GM18519 (cell line): Measurements from ENCODE around the gene RBBP8.

Experiments used
- ATAC-seq: cut with Tn5 transposase; IDR thresholded peaks from one replicate; pipeline ENCODE4 v1.9.1; 2021; ENCODE audit warnings: mild to moderate bottlenecking, moderate library complexity; ENCODE audit not compliant: unreplicated experiment, low FRiP score

The RBBP8 gene

GRCh38 chr18:22987547-22988189 lies 54.5 kb downstream of the RBBP8 start:
- ATAC-seq, result peak; percentile 24

GRCh38 chr18:22988208-22988607 lies 55.1 kb downstream of the RBBP8 start:
- peak; percentile 60 for ATAC-seq

- ATAC-seq, result no peak
Observed at GRCh38 chr18:22998344-22998743, 65.2 kb downstream of the RBBP8 start.

- ATAC-seq, result no peak
Observed at GRCh38 chr18:22999212-22999611, 66.1 kb downstream of the RBBP8 start.

- ATAC-seq, result no peak
Observed at GRCh38 chr18:22999647-23000046, 66.5 kb downstream of the RBBP8 start.

- ATAC-seq, result no peak
Observed at GRCh38 chr18:23003289-23003688, 70.2 kb downstream of the RBBP8 start.

- no peak for ATAC-seq
Observed at GRCh38 chr18:23012249-23012648, 79.1 kb downstream of the RBBP8 start.

GRCh38 chr18:23020555-23021294 lies 87.6 kb downstream of the RBBP8 start:
- no peak for ATAC-seq

GRCh38 chr18:23021623-23022022 lies 88.5 kb downstream of the RBBP8 start:
- ATAC-seq, result no peak

- no peak for ATAC-seq
Observed at GRCh38 chr18:23032030-23032582, 99.0 kb downstream of the RBBP8 start.

- no peak for ATAC-seq
Observed at GRCh38 chr18:23033056-23033455, 99.9 kb downstream of the RBBP8 start.

- ATAC-seq, result no peak
Observed at GRCh38 chr18:23036660-23037201, 103.6 kb downstream of the RBBP8 start.

GRCh38 chr18:23037646-23038045 lies 104.5 kb downstream of the RBBP8 start:
- no peak for ATAC-seq

GRCh38 chr18:23038712-23039111 lies 105.6 kb downstream of the RBBP8 start:
- no peak for ATAC-seq

GRCh38 chr18:23042133-23042532 lies 109.0 kb downstream of the RBBP8 start:
- ATAC-seq, result no peak

- ATAC-seq, result no peak
Observed at GRCh38 chr18:23043803-23044376, 110.8 kb downstream of the RBBP8 start.

GRCh38 chr18:23049698-23050373 lies 116.7 kb downstream of the RBBP8 start:
- ATAC-seq, result no peak

GRCh38 chr18:23053776-23054457 lies 120.8 kb downstream of the RBBP8 start:
- no peak for ATAC-seq

GRCh38 chr18:23054553-23054952 lies 121.4 kb downstream of the RBBP8 start:
- no peak for ATAC-seq

GRCh38 chr18:23056315-23056714 lies 123.2 kb downstream of the RBBP8 start:
- ATAC-seq, result no peak
